GM12878 (cell line): ENCODE measurements around the gene ASB2. TPM values are rescaled to one million over a fixed set of nuclear protein-coding genes. Genes with fewer than 3 reads are reported as not detected.

Experiments
- ATAC-seq: fragments of 200-7000 bp; cut with Tn5 transposase; 3 replicates; pipeline ENCODE4 v1.9.1; 2020; ENCODE audit warnings: mild to moderate bottlenecking, moderate library complexity
- BruUV-seq: library from RNA; stranded (reverse); fragments of 400-500 nt; replicated peaks from 2 replicates; lab custom pipeline; 2021; lab: Mats Ljungman, UMichigan
- CTCF ChIA-PET: fragments of 300-600 bp; sonication (Branson Sonifier 250); formaldehyde crosslinking; extraction: SDS; loops from one replicate; lab custom pipeline; 2021; ENCODE audit warnings: inconsistent platforms; lab: Yijun Ruan, JAX
- POLR2A ChIA-PET: fragments of 350-600 bp; formaldehyde crosslinking; extraction: SDS; loops from one replicate; lab custom pipeline; 2021; ENCODE audit warnings: inconsistent platforms; lab: Charles Lee
- RAD21 ChIA-PET: fragments of 300-600 bp; sonication (Branson Sonifier 250); formaldehyde crosslinking; loops from one replicate; lab custom pipeline; 2023; ENCODE audit warnings: antibody characterized with exemption; ENCODE audit not compliant: unreplicated experiment; lab: Charles Lee
- SMC1A ChIA-PET: fragments of 300-600 bp; sonication (Branson Sonifier 250); formaldehyde crosslinking; loops from one replicate; lab custom pipeline; 2023; ENCODE audit not compliant: unreplicated experiment, uncharacterized antibody; lab: Charles Lee
- DNase-seq: peaks from one replicate; pipeline ENCODE4 v3.0.0-alpha.2; 2011; ENCODE audit warnings: low read depth, low spot score
- FAIRE-seq: peaks from 3 replicates; lab custom pipeline; 2011; peaks lifted over from hg19 to GRCh38; lab: Jason Lieb, UNC
- H2AFZ ChIP-seq: 2 replicates; pipeline ENCODE4 v1.6.0; 2011; ENCODE audit warnings: low read depth, low read length, control low read depth; ENCODE audit not compliant: control insufficient read depth
- H3K27ac ChIP-seq: 2 replicates; pipeline ENCODE4 v1.5.1; 2011; ENCODE audit warnings: control low read depth; ENCODE audit not compliant: control insufficient read depth, insufficient read depth
- H3K27me3 ChIP-seq, 2 experiments: replicated peaks in 1 of 2; 2 replicates each; pipeline versions ENCODE4 v1.6.0 to v1.6.1; 2011; ENCODE audit warnings: low read length in 1 of 2; ENCODE audit not compliant: control insufficient read depth in 2 of 2, insufficient read depth in 2 of 2
- H3K36me3 ChIP-seq, 2 experiments: 2 replicates each; pipeline ENCODE4 v1.5.1; 2011; ENCODE audit warnings: low read length in 1 of 2; ENCODE audit not compliant: control insufficient read depth in 2 of 2, insufficient read depth in 2 of 2
- H3K4me1 ChIP-seq: 2 replicates; pipeline ENCODE4 v1.6.1; 2011; ENCODE audit warnings: mild to moderate bottlenecking, low read length, moderate library complexity, mixed read lengths; ENCODE audit not compliant: control insufficient read depth, insufficient read depth
- H3K4me2 ChIP-seq: 2 replicates; pipeline ENCODE4 v1.6.0; 2011; ENCODE audit warnings: control low read depth; ENCODE audit not compliant: control insufficient read depth, insufficient read depth
- H3K4me3 ChIP-seq: fragments of 200-600 bp; sonication (generic); 2 replicates; pipeline ENCODE4 v1.5.1; 2016
- H3K79me2 ChIP-seq: 2 replicates; pipeline ENCODE4 v1.6.0; 2011; ENCODE audit warnings: low read length; ENCODE audit not compliant: control insufficient read depth, insufficient read depth
- H3K9ac ChIP-seq: 2 replicates; pipeline ENCODE4 v1.8.0; 2011; ENCODE audit warnings: low read length, control low read depth, mixed read lengths; ENCODE audit not compliant: control insufficient read depth, insufficient read depth
- H3K9me3 ChIP-seq: replicated peaks from 3 replicates; pipeline ENCODE4 v1.5.1; 2011; ENCODE audit warnings: mild to moderate bottlenecking, low read length; ENCODE audit not compliant: control insufficient read depth, insufficient read depth
- H4K20me1 ChIP-seq: 2 replicates; pipeline ENCODE4 v1.6.0; 2011; ENCODE audit not compliant: control insufficient read depth, insufficient read depth
- ATF3 ChIP-seq: IDR thresholded peaks from 2 replicates; pipeline ENCODE4 v1.6.1; 2011; ENCODE audit warnings: low read depth, mild to moderate bottlenecking, low read length, moderate library complexity, borderline replicate concordance; ENCODE audit errors: extremely low read depth
- BHLHE40 ChIP-seq, 2 experiments: fragments of 450-650 bp in 1 of 2; IDR thresholded peaks; 2 replicates each; pipeline ENCODE4 v1.6.1; 2011 to 2017; ENCODE audit warnings: low read depth in 2 of 2, borderline replicate concordance in 1 of 2, improper control_type of control experiment in 1 of 2, low read length in 1 of 2, mild to moderate bottlenecking in 1 of 2
- BMI1 ChIP-seq: fragments of 450-650 bp; IDR thresholded peaks from 2 replicates; pipeline ENCODE4 v1.6.1; 2016; ENCODE audit warnings: mild to moderate bottlenecking, moderate library complexity, borderline replicate concordance
- CBX5 ChIP-seq: sonication (generic); IDR thresholded peaks from 2 replicates; pipeline ENCODE4 v1.6.1; 2016; ENCODE audit warnings: low read depth, moderate library complexity, mild to moderate bottlenecking, inconsistent platforms
- CUX1 ChIP-seq: IDR thresholded peaks from 2 replicates; pipeline ENCODE4 v1.6.1; 2012; ENCODE audit warnings: improper control_type of control experiment, low read depth, low read length; ENCODE audit not compliant: insufficient replicate concordance
- IKZF1 ChIP-seq: fragments of 450-650 bp; conservative IDR thresholded peaks from 2 replicates; pipeline ENCODE4 v1.6.1; 2017; ENCODE audit warnings: antibody characterized with exemption, mild to moderate bottlenecking
- KLF5 ChIP-seq: fragments of 450-650 bp; IDR thresholded peaks from 2 replicates; pipeline ENCODE4 v1.6.1; 2014; ENCODE audit warnings: mild to moderate bottlenecking; ENCODE audit not compliant: partially characterized antibody
- SUPT20H ChIP-seq: IDR thresholded peaks from 2 replicates; pipeline ENCODE4 v1.6.1; 2011; ENCODE audit warnings: low read depth, mild to moderate bottlenecking, low read length, moderate library complexity, borderline replicate concordance; ENCODE audit not compliant: control insufficient read depth
- USF2 ChIP-seq: IDR thresholded peaks from 2 replicates; pipeline ENCODE4 v1.6.1; 2011; ENCODE audit warnings: low read depth, low read length, improper control_type of control experiment, borderline replicate concordance
- ZNF217 ChIP-seq: fragments of 450-650 bp; IDR thresholded peaks from 2 replicates; pipeline ENCODE4 v1.6.1; 2017; ENCODE audit warnings: antibody characterized with exemption, mild to moderate bottlenecking
- ZNF384 ChIP-seq: IDR thresholded peaks from 2 replicates; pipeline ENCODE4 v1.6.1; 2012; ENCODE audit warnings: low read depth, mild to moderate bottlenecking, low read length, improper control_type of control experiment, borderline replicate concordance
- ZNF592 ChIP-seq: fragments of 450-650 bp; IDR thresholded peaks from 2 replicates; pipeline ENCODE4 v1.6.1; 2017; ENCODE audit warnings: mild to moderate bottlenecking, moderate library complexity
- WGBS: methylation state at CpG from one replicate; pipeline ENCODE4 v1.1.6; 2016; ENCODE audit warnings: low lambda C conversion rate; ENCODE audit not compliant: insufficient replicate concordance, insufficient coverage; ENCODE audit errors: missing lambda C conversion rate; 5-methylcytosine and 5-hydroxymethylcytosine counted together
- in situ Hi-C: fragments of 300-500 bp; cut with MboI; formaldehyde crosslinking; loops from 9 replicates; pipeline ENCODE4 v1.14.3; 2018; ENCODE audit warnings: mixed read lengths
- intact Hi-C: fragments of 100-400 bp; cut with micrococcal nuclease; formaldehyde crosslinking; loops from one replicate; pipeline ENCODE4 v1.14.2; 2022; ENCODE audit not compliant: unreplicated experiment
- polyA plus RNA-seq, 11 experiments: library from polyadenylated mRNA; depleted of rRNA in 4 of 11; unstranded in 6 of 11; stranded (reverse) in 5 of 11; fragments of >200 nt; fragmentation: Nextera tagmentation in 4 of 11; fragmentation: Illumina TruSeq in 1 of 11; extraction: Ambion mirVana in 4 of 11; extraction: Trizol in 1 of 11; gene quantifications; 1 replicate in 1 of 11; 2 replicates in 10 of 11; pipeline versions ENCODE4 v1.2.1 to v1.2.3, GENCODE V29; 2011 to 2016; ENCODE audit warnings: inconsistent platforms in 2 of 11, missing spikeins in 2 of 11, low read depth in 1 of 11
- total RNA-seq, 4 experiments: library from RNA; depleted of rRNA in 3 of 4; stranded (reverse); fragments of >200 nt in 3 of 4; fragmentation: Illumina TruSeq in 1 of 4; extraction: Trizol in 1 of 4; gene quantifications; 2 replicates each; pipeline versions ENCODE4 v1.2.1 to v1.2.3, GENCODE V29; 2013 to 2021

ASB2 gene
- total and polyA plus RNA-seq, 10 of the 15 experiments (the other 5 are each of a cell fraction or from before 2014, with no cell fraction given), result 3.0 to 54.8 (median 33.5) TPM

GRCh38 chr14:94025720-94026119, 49.4 kb upstream of the ASB2 start:
- FAIRE-seq (peak; percentile 13), DNase-seq (no peak), ATAC-seq (no peak)
- no TSS peak for BruUV-seq
- H4K20me1 ChIP-seq, result no peaks in the 10 kb centered on the region
- H3K36me3 ChIP-seq, result no peaks in the 10 kb centered on the region
- in situ Hi-C loops, result no loop called here
- peak overlapping the region; percentile 60; the same call in 1 of the 2 replicates for H3K4me2 ChIP-seq
- no peak overlapping the region for H3K4me3 ChIP-seq
- peaks cover 10% of the 10 kb centered on the region for H3K4me1 ChIP-seq
- SMC1A ChIA-PET, result interaction anchor here (0.6 to 1.1 kb wide), 5 partner anchors 10 to 88 kb away, joined by 3 to 10 read pairs (median 3); no protein-coding TSS in a partner anchor
- no peak overlapping the region for H3K27ac ChIP-seq
- H3K9ac ChIP-seq, result no peak overlapping the region
- H3K9me3 ChIP-seq, result no peaks in the 10 kb centered on the region
- CTCF ChIA-PET, result interaction anchor here (0.9 to 6.8 kb wide), 5 partner anchors 10 to 154 kb away, joined by 3 to 27 read pairs (median 3); no protein-coding TSS in a partner anchor
- RAD21 ChIA-PET, result interaction anchor here (0.9 to 1.4 kb wide), 4 partner anchors 10 to 86 kb away, joined by 3 to 11 read pairs (median 4); no protein-coding TSS in a partner anchor
- no peaks in the 10 kb centered on the region for H3K79me2 ChIP-seq
- POLR2A ChIA-PET, result interaction anchor here (1.0 to 1.2 kb wide), 3 partner anchors 9 to 48 kb away, joined by 3 to 4 read pairs (median 3); no protein-coding TSS in a partner anchor
- no peaks in the 10 kb centered on the region for H3K27me3 ChIP-seq
- 63% methylated on average over 6 of the region's 6 CpGs for WGBS
- peak overlapping the region; percentile 7; the same call in 1 of the 2 replicates for H2AFZ ChIP-seq
- intact Hi-C loops, result no loop called here
- TF ChIP-seq IKZF1, result no peak
- TF ChIP-seq SUPT20H, result no peak
- TF ChIP-seq KLF5, result no peak
- TF ChIP-seq ZNF384, result no peak
- no peak for TF ChIP-seq USF2
- no peak for TF ChIP-seq ZNF592
- no peak for TF ChIP-seq ATF3
- no peak for TF ChIP-seq BMI1
- TF ChIP-seq CUX1, result no peak
- TF ChIP-seq BHLHE40 (IDR thresholded peaks at IDR 0.05; ENCODE audit: borderline replicate concordance in 1 of 2, low read depth in 2 of 2, low read length in 1 of 2), result no peak
- no peak for TF ChIP-seq CBX5
- TF ChIP-seq ZNF217, result no peak
